MM.1S (cell line): ENCODE measurements around the gene ZKSCAN3.

ENCODE experiments used
- EZH2phosphoT487 ChIP-seq: fragments of 300-600 bp; sonication (generic); IDR thresholded peaks from 2 replicates; pipeline ENCODE4 v1.6.1; 2018; ENCODE audit warnings: antibody characterized with exemption, low read length
- TF ChIP-seq, protein P1 (sequence below): fragments of 300-600 bp; sonication (generic); IDR thresholded peaks from 2 replicates; pipeline ENCODE4 v1.5.1; 2016; ENCODE audit warnings: antibody characterized with exemption, low read length, mixed read lengths

DNA sequence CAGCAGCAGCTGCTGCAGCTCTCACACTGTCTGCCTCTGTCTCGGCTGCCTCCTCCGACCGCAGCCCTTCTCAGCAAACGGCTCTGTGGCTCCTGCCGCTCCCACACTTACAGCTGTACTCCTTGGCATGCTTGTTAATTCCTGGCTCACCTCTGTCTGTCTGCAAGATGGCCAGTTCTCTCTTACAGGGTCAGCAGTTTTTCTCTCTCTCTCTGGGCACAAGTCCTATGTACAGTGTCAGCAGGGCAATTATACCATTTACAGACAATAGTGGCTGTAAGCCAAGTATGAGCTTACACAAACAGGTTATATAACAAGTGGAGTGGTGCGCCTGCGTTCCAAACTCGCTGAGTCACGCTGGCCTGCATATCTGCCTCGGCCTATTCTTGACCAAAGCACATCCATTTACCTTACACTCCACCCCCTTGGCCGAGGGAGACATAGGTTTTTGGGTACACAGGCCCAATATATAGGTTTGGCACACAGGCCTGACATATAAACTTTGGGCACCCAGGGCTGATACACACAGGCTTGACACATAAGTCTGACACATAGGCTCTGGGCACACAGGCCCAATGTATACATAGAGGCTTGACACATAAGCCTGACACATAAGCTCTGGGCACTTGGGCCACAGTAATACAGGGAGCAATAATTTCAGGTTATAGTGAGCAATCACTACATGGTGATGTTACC lies 4.4 kb downstream of the ZKSCAN3 start:
- TF ChIP-seq, protein P1, sequence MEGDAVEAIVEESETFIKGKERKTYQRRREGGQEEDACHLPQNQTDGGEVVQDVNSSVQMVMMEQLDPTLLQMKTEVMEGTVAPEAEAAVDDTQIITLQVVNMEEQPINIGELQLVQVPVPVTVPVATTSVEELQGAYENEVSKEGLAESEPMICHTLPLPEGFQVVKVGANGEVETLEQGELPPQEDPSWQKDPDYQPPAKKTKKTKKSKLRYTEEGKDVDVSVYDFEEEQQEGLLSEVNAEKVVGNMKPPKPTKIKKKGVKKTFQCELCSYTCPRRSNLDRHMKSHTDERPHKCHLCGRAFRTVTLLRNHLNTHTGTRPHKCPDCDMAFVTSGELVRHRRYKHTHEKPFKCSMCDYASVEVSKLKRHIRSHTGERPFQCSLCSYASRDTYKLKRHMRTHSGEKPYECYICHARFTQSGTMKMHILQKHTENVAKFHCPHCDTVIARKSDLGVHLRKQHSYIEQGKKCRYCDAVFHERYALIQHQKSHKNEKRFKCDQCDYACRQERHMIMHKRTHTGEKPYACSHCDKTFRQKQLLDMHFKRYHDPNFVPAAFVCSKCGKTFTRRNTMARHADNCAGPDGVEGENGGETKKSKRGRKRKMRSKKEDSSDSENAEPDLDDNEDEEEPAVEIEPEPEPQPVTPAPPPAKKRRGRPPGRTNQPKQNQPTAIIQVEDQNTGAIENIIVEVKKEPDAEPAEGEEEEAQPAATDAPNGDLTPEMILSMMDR, result no peak
- no peak for TF ChIP-seq EZH2phosphoT487
